HEK293 (cell line): ENCODE measurements around the gene TACC2.

ENCODE experiments used
- CTCF ChIA-PET: fragments of 350-600 bp; formaldehyde crosslinking; extraction: SDS; loops from one replicate; lab custom pipeline; 2021; ENCODE audit warnings: antibody characterized with exemption; lab: Yijun Ruan, JAX
- POLR2A ChIA-PET: fragments of 300-600 bp; formaldehyde crosslinking; extraction: SDS; loops from one replicate; lab custom pipeline; 2020; ENCODE audit warnings: antibody characterized with exemption, inconsistent platforms; lab: Yijun Ruan, JAX
- H3K27ac ChIP-seq: fragments of 200-500 bp; sonication (Bioruptor generic); 2 replicates; pipeline ENCODE4 v1.5.1; 2014; ENCODE audit warnings: low read depth, low read length, control low read depth, inconsistent platforms; ENCODE audit errors: extremely low read depth
- H3K36me3 ChIP-seq, 2 experiments: fragments of 200-500 bp in 1 of 2; sonication (Bioruptor generic) in 1 of 2; 1 replicate in 1 of 2; 2 replicates in 1 of 2; pipeline ENCODE4 v1.5.1; 2014 to 2017; ENCODE audit warnings: inconsistent platforms in 2 of 2, low read length in 2 of 2; ENCODE audit not compliant: control insufficient read depth in 2 of 2, insufficient read depth in 1 of 2
- H3K4me1 ChIP-seq: fragments of 200-500 bp; sonication (Bioruptor generic); 2 replicates; pipeline ENCODE4 v1.5.1; 2014; ENCODE audit warnings: mild to moderate bottlenecking, low read length, inconsistent platforms; ENCODE audit not compliant: control insufficient read depth, insufficient read depth
- H3K4me3 ChIP-seq: 2 replicates; pipeline ENCODE4 v1.5.1; 2011; ENCODE audit warnings: low read depth, mild to moderate bottlenecking, control low read depth, low read length, moderate library complexity
- H3K9me3 ChIP-seq: fragments of 200-500 bp; sonication (Bioruptor generic); 2 replicates; pipeline ENCODE4 v1.5.1; 2014; ENCODE audit warnings: low read depth, low read length, inconsistent platforms; ENCODE audit not compliant: control insufficient read depth, insufficient read depth
- BCL11A ChIP-seq: fragments of 450-650 bp; formaldehyde crosslinking; IDR thresholded peaks from 2 replicates; pipeline ENCODE4 v1.5.1; 2016; ENCODE audit warnings: low read depth, missing biosample characterization, missing genetic modification characterization
- HOXD13 ChIP-seq: sonication (generic); formaldehyde crosslinking; IDR thresholded peaks from 2 replicates; pipeline ENCODE4 v1.8.0; 2022; ENCODE audit warnings: missing genetic modification reagents, borderline replicate concordance
- OVOL3 ChIP-seq: fragments of 450-650 bp; formaldehyde crosslinking; IDR thresholded peaks from 2 replicates; pipeline ENCODE4 v1.5.1; 2016; ENCODE audit warnings: missing biosample characterization, missing genetic modification characterization
- PRDM10 ChIP-seq: fragments of 450-650 bp; formaldehyde crosslinking; IDR thresholded peaks from 2 replicates; pipeline ENCODE4 v1.5.1; 2016; ENCODE audit warnings: missing biosample characterization, missing genetic modification characterization
- SETDB1 ChIP-seq: IDR thresholded peaks from one replicate; pipeline ENCODE4 v1.6.1; 2017; ENCODE audit warnings: mild to moderate bottlenecking, low read length, moderate library complexity, mixed read lengths; ENCODE audit not compliant: insufficient read length
- SP3 ChIP-seq: fragments of 450-650 bp; formaldehyde crosslinking; IDR thresholded peaks from 2 replicates; pipeline ENCODE4 v1.5.1; 2016; ENCODE audit warnings: missing biosample characterization, missing genetic modification characterization
- TSHZ1 ChIP-seq: fragments of 450-650 bp; formaldehyde crosslinking; IDR thresholded peaks from 2 replicates; pipeline ENCODE4 v1.5.1; 2016; ENCODE audit warnings: missing biosample characterization, missing genetic modification characterization, borderline replicate concordance
- YY1 ChIP-seq: fragments of 450-650 bp; formaldehyde crosslinking; IDR thresholded peaks from 2 replicates; pipeline ENCODE4 v1.5.1; 2018; ENCODE audit warnings: missing biosample characterization, missing genetic modification characterization
- ZBTB20 ChIP-seq: fragments of 450-650 bp; formaldehyde crosslinking; IDR thresholded peaks from 2 replicates; pipeline ENCODE4 v1.5.1; 2016; ENCODE audit warnings: missing biosample characterization, missing genetic modification characterization
- ZBTB8A ChIP-seq: fragments of 450-650 bp; formaldehyde crosslinking; IDR thresholded peaks from 2 replicates; pipeline ENCODE4 v1.5.1; 2016; ENCODE audit warnings: missing biosample characterization, missing genetic modification characterization
- ZNF132 ChIP-seq: fragments of 450-650 bp; formaldehyde crosslinking; IDR thresholded peaks from 2 replicates; pipeline ENCODE4 v1.5.1; 2017; ENCODE audit warnings: missing biosample characterization, missing genetic modification characterization, borderline replicate concordance
- ZNF214 ChIP-seq: fragments of 450-650 bp; formaldehyde crosslinking; IDR thresholded peaks from 2 replicates; pipeline ENCODE4 v1.5.1; 2017; ENCODE audit warnings: missing biosample characterization, mild to moderate bottlenecking, missing genetic modification characterization, borderline replicate concordance
- ZNF223 ChIP-seq: fragments of 450-650 bp; formaldehyde crosslinking; IDR thresholded peaks from 2 replicates; pipeline ENCODE4 v1.5.1; 2016; ENCODE audit warnings: missing biosample characterization, missing genetic modification characterization
- ZNF239 ChIP-seq: fragments of 450-650 bp; formaldehyde crosslinking; IDR thresholded peaks from 2 replicates; pipeline ENCODE4 v1.5.1; 2016; ENCODE audit warnings: missing biosample characterization, missing genetic modification characterization
- ZNF341 ChIP-seq: fragments of 450-650 bp; formaldehyde crosslinking; IDR thresholded peaks from 2 replicates; pipeline ENCODE4; 2016; ENCODE audit warnings: low read depth, missing biosample characterization, missing genetic modification characterization
- ZNF433 ChIP-seq: fragments of 450-650 bp; formaldehyde crosslinking; IDR thresholded peaks from 2 replicates; pipeline ENCODE4 v1.5.1; 2016; ENCODE audit warnings: missing biosample characterization, missing genetic modification characterization, low read depth
- ZNF501 ChIP-seq: fragments of 450-650 bp; formaldehyde crosslinking; IDR thresholded peaks from 2 replicates; pipeline ENCODE4 v1.5.1; 2016; ENCODE audit warnings: missing biosample characterization, missing genetic modification characterization
- ZNF518A ChIP-seq: fragments of 450-650 bp; formaldehyde crosslinking; conservative IDR thresholded peaks from 2 replicates; pipeline ENCODE4 v1.5.1; 2016; ENCODE audit warnings: low read depth, missing biosample characterization, missing genetic modification characterization
- ZNF610 ChIP-seq: fragments of 450-650 bp; formaldehyde crosslinking; IDR thresholded peaks from 2 replicates; pipeline ENCODE4 v1.5.1; 2016; ENCODE audit warnings: missing biosample characterization, missing genetic modification characterization, borderline replicate concordance
- ZNF624 ChIP-seq: fragments of 450-650 bp; formaldehyde crosslinking; IDR thresholded peaks from 2 replicates; pipeline ENCODE4 v1.5.1; 2017; ENCODE audit warnings: missing biosample characterization, missing genetic modification characterization
- ZNF658 ChIP-seq: fragments of 450-650 bp; formaldehyde crosslinking; IDR thresholded peaks from 2 replicates; pipeline ENCODE4; 2016; ENCODE audit warnings: missing biosample characterization, missing genetic modification characterization
- ZNF776 ChIP-seq: fragments of 450-650 bp; formaldehyde crosslinking; IDR thresholded peaks from 2 replicates; pipeline ENCODE4 v1.5.0; 2017; ENCODE audit warnings: missing biosample characterization, missing genetic modification characterization, borderline replicate concordance
- ZNF843 ChIP-seq: fragments of 450-650 bp; formaldehyde crosslinking; IDR thresholded peaks from 2 replicates; pipeline ENCODE4 v1.5.1; 2016; ENCODE audit warnings: missing biosample characterization, missing genetic modification characterization
- ZXDB ChIP-seq: fragments of 450-650 bp; formaldehyde crosslinking; IDR thresholded peaks from 2 replicates; pipeline ENCODE4 v1.5.1; 2016; ENCODE audit warnings: missing biosample characterization, missing genetic modification characterization

Gene TACC2

GRCh38 chr10:122287570-122287969, 298.6 kb downstream of the TACC2 start:
- TF ChIP-seq ZNF239 (tag by site-specific recombination) (no peak), TSHZ1 (tag by site-specific recombination) (no peak), ZBTB8A (tag by site-specific recombination) (no peak), ZNF132 (tag by site-specific recombination) (no peak), ZNF223 (tag by site-specific recombination) (no peak), SETDB1 (no peak)
- H3K9me3 ChIP-seq, result no peaks in the 10 kb centered on the region
- no peaks in the 10 kb centered on the region for H3K36me3 ChIP-seq
- no peak overlapping the region for H3K4me3 ChIP-seq
- POLR2A ChIA-PET, result no interaction called here
- H3K4me1 ChIP-seq, result no peaks in the 10 kb centered on the region
- H3K27ac ChIP-seq, result no peak overlapping the region
- CTCF ChIA-PET, result interaction anchor here (1.0 to 2.0 kb wide), 2 partner anchors 20 to 148 kb away, joined by 5 to 11 read pairs; no protein-coding TSS in a partner anchor

- Histone ChIP-seq H3K4me1 (no peaks in the 10 kb centered on the region), H3K9me3 (no peaks in the 10 kb centered on the region), H3K36me3 (no peaks in the 10 kb centered on the region), H3K4me3 (no peak overlapping the region), H3K27ac (no peak overlapping the region)
- ChIA-PET CTCF (interaction anchor here (0.7 to 1.4 kb wide), 4 partner anchors 8 to 277 kb away, joined by 3 to 5 read pairs (median 4); no protein-coding TSS in a partner anchor), POLR2A (no interaction called here)
- TF ChIP-seq ZXDB (tag by site-specific recombination), result no peak
- TF ChIP-seq SP3, result no peak
- no peak for TF ChIP-seq ZNF624 (tag by site-specific recombination)
- TF ChIP-seq HOXD13, result no peak
- no peak for TF ChIP-seq YY1 (tag by site-specific recombination)
- TF ChIP-seq ZNF658 (tag by site-specific recombination), result no peak
- no peak for TF ChIP-seq PRDM10
- TF ChIP-seq BCL11A, result no peak
- TF ChIP-seq ZNF610, result no peak
- no peak for TF ChIP-seq ZNF433 (tag by site-specific recombination)
- no peak for TF ChIP-seq ZNF776 (tag by site-specific recombination)
- no peak for TF ChIP-seq ZNF501 (tag by site-specific recombination)
- TF ChIP-seq ZBTB20 (tag by site-specific recombination), result no peak
- TF ChIP-seq ZNF341 (tag by site-specific recombination), result no peak
- TF ChIP-seq ZNF518A (tag by site-specific recombination), result no peak
- no peak for TF ChIP-seq ZNF843 (tag by site-specific recombination)
- TF ChIP-seq OVOL3 (tag by site-specific recombination), result no peak
- TF ChIP-seq ZNF214 (tag by site-specific recombination), result no peak
Measured at GRCh38 chr10:122288262-122288661, 299.3 kb downstream of the TACC2 start.
